UCSD-AML1 (cell line): Measurements from ENCODE around the gene TMEM98.
"Not testable (repeated sequence)": the region's sequence is repeated elsewhere in the genome, so short reads cannot be mapped to it uniquely, and the experiment has no call there.

Experiments
- DNase-seq: peaks from one replicate; lab custom pipeline; 2025; ENCODE audit not compliant: unreplicated experiment; lab: John Stamatoyannopoulos, UW

The TMEM98 gene

GRCh38 chr17:32927724-32928585 is at the start of gene TMEM98:
Gene TMEM98, plus strand, starts transcription at chr17:32928153. Its CDS starts 3,376 bp downstream, at chr17:32931529.
- DNase-seq, result no peak

GRCh38 chr17:32878211-32878610 is 49.7 kb upstream of the TMEM98 start:
- no peak for DNase-seq

GRCh38 chr17:32879134-32879533 is 48.8 kb upstream of the TMEM98 start:
- no peak for DNase-seq

GRCh38 chr17:32880671-32881453 is 47.1 kb upstream of the TMEM98 start:
- DNase-seq, result no peak

GRCh38 chr17:32882029-32882428 is 45.9 kb upstream of the TMEM98 start:
- DNase-seq, result no peak

- no peak for DNase-seq
Observed at GRCh38 chr17:32882734-32883133, 45.2 kb upstream of the TMEM98 start.

- DNase-seq, result not testable (repeated sequence)
Observed at GRCh38 chr17:32886951-32887350, 41.0 kb upstream of the TMEM98 start.

GRCh38 chr17:32887410-32887809 is 40.5 kb upstream of the TMEM98 start:
- not testable (repeated sequence) for DNase-seq

- DNase-seq, result no peak
Observed at GRCh38 chr17:32894245-32894644, 33.7 kb upstream of the TMEM98 start.

GRCh38 chr17:32896647-32897258 is 31.2 kb upstream of the TMEM98 start:
- no peak for DNase-seq

- DNase-seq, result no peak
Observed at GRCh38 chr17:32899236-32900013, 28.5 kb upstream of the TMEM98 start.

GRCh38 chr17:32901743-32902142 is 26.2 kb upstream of the TMEM98 start:
- no peak for DNase-seq

GRCh38 chr17:32903774-32904673 is 23.9 kb upstream of the TMEM98 start:
- DNase-seq, result no peak

- DNase-seq, result no peak
Observed at GRCh38 chr17:32904891-32905290, 23.1 kb upstream of the TMEM98 start.

GRCh38 chr17:32907583-32907982 is 20.4 kb upstream of the TMEM98 start:
- DNase-seq, result no peak

GRCh38 chr17:32909787-32910369 is 18.1 kb upstream of the TMEM98 start:
- peak; percentile 40 for DNase-seq

GRCh38 chr17:32910769-32911168 is 17.2 kb upstream of the TMEM98 start:
- no peak for DNase-seq

- DNase-seq, result no peak
Observed at GRCh38 chr17:32912218-32912897, 15.6 kb upstream of the TMEM98 start.

- no peak for DNase-seq
Observed at GRCh38 chr17:32913593-32913992, 14.4 kb upstream of the TMEM98 start.
